Neural progenitor cell (in vitro differentiated cells): ENCODE data around the gene KCNQ1.

ENCODE experiments used
- CTCF ChIP-seq: fragments of 200-600 bp; sonication (generic); IDR thresholded peaks from 2 replicates; pipeline ENCODE4 v1.5.1; 2017; ENCODE audit warnings: antibody characterized with exemption, mild to moderate bottlenecking
- EZH2 ChIP-seq: fragments of 200-600 bp; sonication (generic); IDR thresholded peaks from 2 replicates; pipeline ENCODE4 v1.6.1; 2017; ENCODE audit warnings: antibody characterized with exemption, mild to moderate bottlenecking, moderate library complexity
- EZH2phosphoT487 ChIP-seq: fragments of 200-600 bp; sonication (generic); IDR thresholded peaks from 2 replicates; pipeline ENCODE4 v1.6.1; 2017; ENCODE audit warnings: antibody characterized with exemption

- TF ChIP-seq EZH2 (no peak), CTCF (peak; percentile 45), EZH2phosphoT487 (no peak)
These were observed 441.5 kb downstream of the KCNQ1 start for GRCh38 chr11:2886191-2886894.
